HK-2 (cell line): ENCODE data around the gene TAF9.
A peak's percentile ranks its signal among the peaks of the same experiment; 100 is the strongest.
"Not testable (repeated sequence)": the region's sequence is repeated elsewhere in the genome, so short reads cannot be mapped to it uniquely, and the experiment has no call there.

Experiments
- DNase-seq: peaks from one replicate; pipeline ENCODE4 v3.0.0-alpha.2; 2018; ENCODE audit not compliant: unreplicated experiment

The TAF9 gene

DNA sequence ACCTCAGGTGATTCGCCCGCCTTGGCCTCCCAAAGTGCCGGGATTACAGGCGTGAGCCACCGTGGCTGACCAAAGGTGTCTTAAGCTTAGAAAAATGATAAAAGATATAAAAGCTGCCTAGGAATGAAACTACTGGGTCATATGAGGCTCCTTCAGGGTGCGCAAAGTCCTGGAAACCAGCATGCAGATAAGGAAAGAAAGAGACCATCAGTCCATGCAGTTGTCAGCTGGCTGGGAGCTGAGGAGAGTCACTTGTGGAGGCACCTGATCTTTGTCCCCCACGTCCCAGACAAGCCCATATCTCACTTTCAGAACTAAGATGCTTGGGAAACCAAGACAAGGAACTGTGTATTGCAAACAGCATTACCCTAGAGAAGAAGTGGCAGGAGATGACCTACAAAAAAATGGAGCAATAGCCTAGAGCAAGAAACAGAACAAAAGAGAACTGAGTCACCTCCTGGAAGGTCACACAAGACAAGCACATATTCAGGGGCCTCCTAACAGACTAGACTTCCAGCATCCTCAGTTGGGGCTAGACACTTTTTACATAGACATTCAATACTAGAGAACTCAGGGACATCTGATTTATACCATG is 33.9 kb downstream of the TAF9 start:
- DNase-seq = no peak

GRCh38 chr5:69334793-69335268 is 34.5 kb downstream of the TAF9 start:
- peak; percentile 70 for DNase-seq

DNA sequence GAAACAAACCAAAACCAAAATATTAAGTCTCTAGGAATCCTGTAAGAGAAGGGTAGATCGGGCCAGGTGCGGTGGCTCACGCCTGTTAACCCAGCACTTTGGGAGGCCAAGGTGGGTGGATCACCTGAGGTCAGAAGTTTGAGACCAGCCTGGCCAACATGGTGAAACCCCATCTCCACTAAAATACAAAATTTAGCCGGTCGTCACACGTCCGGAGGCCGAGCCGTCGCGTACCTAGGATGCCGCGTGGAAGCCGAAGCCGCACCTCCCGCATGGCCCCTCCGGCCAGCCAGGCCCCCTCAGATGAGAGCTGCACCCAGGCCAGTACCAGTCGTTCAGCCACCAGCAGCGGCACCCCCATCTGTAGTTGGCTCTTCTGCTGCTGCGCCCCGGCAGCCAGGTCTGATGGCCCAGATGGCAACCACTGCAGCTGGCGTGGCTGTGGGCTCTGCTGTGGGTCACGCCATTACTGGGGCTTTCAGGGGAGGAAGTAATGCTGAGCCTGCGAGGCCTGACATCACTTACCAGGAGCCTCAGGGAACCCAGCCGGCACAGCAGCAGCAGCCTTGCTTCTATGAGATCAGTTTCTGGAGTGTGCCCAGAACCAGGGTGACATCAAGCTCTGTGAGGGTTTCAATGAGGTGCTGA is 35.5 kb downstream of the TAF9 start:
- not testable (repeated sequence) for DNase-seq

DNA sequence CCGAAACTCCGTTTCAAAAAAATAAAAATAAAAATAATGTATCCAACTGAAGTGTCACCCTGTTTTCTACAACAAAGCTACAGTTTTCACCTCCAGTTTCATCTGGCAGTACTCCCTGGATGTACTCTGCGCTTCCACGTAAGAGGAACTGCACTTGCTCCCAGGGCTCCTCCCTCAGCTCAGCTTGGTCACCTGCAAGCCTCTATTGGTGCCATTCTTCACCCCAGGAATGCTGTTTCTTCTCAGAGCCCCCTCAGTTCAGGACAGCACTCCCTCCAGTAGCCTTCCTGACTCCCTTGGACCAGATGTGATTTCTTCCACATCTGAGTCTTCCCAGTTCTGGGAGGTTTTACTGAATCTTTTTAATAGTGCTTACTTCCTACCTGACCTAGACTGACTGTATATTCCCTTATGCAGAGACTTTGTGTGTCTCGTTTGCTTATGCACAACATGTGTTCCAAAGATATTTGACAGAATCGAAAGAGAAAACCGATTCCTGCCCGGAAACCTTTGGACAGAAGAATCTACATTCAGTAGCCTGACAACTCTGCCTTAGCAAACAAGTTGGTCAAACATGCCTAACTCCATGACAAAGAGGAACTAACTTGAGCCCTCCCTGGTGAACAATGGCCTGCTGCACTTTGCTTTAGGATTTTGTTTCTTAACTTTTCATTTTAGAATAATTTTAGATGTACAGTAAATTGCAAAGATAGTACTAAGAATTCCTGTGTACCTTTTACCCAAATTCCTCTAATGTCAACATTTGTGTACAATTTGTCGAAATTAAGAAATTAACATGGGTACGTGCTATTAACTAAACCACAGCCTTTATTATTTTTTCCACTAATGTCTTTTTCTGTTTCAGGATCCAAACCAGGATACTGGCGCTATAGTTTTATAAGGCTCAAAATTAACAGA is 37.5 kb downstream of the TAF9 start:
- no peak for DNase-seq

- no peak for DNase-seq
Measured at GRCh38 chr5:69329905-69330489, 39.3 kb downstream of the TAF9 start.

GRCh38 chr5:69326365-69326764 is 43.0 kb downstream of the TAF9 start:
- DNase-seq = no peak

- no peak for DNase-seq
Measured at GRCh38 chr5:69317391-69317790, 51.9 kb downstream of the TAF9 start.

DNA sequence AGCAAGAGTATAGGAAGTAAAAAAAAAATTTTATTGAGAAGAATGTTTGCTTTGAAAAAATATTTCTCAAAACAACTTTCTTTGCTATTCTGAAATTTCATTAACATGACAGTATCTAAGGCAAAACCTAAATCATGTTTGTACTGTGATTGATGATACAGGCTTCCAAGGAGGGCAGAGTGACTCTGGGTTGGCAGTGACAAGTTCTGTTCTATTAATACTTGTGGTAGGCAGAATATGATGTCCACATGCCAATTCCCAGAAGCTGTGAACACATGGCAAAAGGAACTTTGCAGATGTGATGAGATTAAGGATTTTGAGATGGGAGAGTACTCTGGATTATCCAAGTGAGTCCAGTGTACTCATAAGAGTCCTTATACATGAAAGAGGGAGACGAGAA is 53.3 kb downstream of the TAF9 start:
- DNase-seq = no peak
